Body of pancreas (tissue), 4 donors: ENCODE results near the gene EPHA4.

ENCODE experiments used
- CTCF ChIP-seq, 7 experiments: fragments of 450-650 bp in 4 of 7; fragments of 200-600 bp in 3 of 7; sonication (generic) in 3 of 7; IDR thresholded peaks; one replicate each; pipeline ENCODE4 v1.5.1; 2016 to 2019; ENCODE audit warnings: antibody characterized with exemption in 7 of 7
- POLR2A ChIP-seq, 3 donors: fragments of 450-650 bp; IDR thresholded peaks; one replicate each; pipeline ENCODE4 v1.6.1; 2016; ENCODE audit warnings: antibody characterized with exemption in 3 of 3, mild to moderate bottlenecking in 2 of 3

- TF ChIP-seq CTCF (IDR thresholded peaks at IDR 0.05) = no peak
- TF ChIP-seq POLR2A (IDR thresholded peaks at IDR 0.05) = no peak
These were observed 69.7 kb downstream of the EPHA4 start for GRCh38 chr2:221502270-221503010.
